Activated T-cell treated with anti-CD3 and anti-CD28 coated beads, Interleukin-2, amount 50 U/mL, for 72 hours (primary cell): ENCODE measurements around the gene TFR2. TPM values are rescaled to one million over a fixed set of nuclear protein-coding genes. Genes with fewer than 3 reads are reported as not detected.
"Not testable (repeated sequence)": the region's sequence is repeated elsewhere in the genome, so short reads cannot be mapped to it uniquely, and the experiment has no call there.

ENCODE experiments used
- ATAC-seq, 2 donors: fragments of 150-1000 bp; cut with Tn5 transposase; replicated peaks in 1 of 2; 2 replicates each; pipeline ENCODE4 v1.10.0; 2021; ENCODE audit warnings: moderate library complexity in 2 of 2, mild to moderate bottlenecking in 1 of 2
- DNase-seq, 2 donors: peaks; one replicate each; pipeline ENCODE4 v3.0.0; 2021 to 2022; ENCODE audit warnings: mixed read lengths in 1 of 2
- H3K27ac Mint-ChIP-seq: one replicate; pipeline ENCODE4 v1.8.0; 2022; ENCODE audit warnings: mild to moderate bottlenecking, moderate library complexity, mixed read lengths
- H3K27me3 Mint-ChIP-seq: one replicate; pipeline ENCODE4 v1.8.0; 2022; ENCODE audit warnings: low read depth, mixed read lengths
- H3K36me3 Mint-ChIP-seq, 2 donors: one replicate each; pipeline ENCODE4 v1.8.0; 2022; ENCODE audit warnings: mixed read lengths in 2 of 2, mild to moderate bottlenecking in 1 of 2; ENCODE audit not compliant: insufficient read depth in 2 of 2
- H3K4me1 Mint-ChIP-seq: one replicate; pipeline ENCODE4 v1.8.0; 2022; ENCODE audit warnings: low read depth, mixed read lengths
- H3K4me3 Mint-ChIP-seq, 2 donors: one replicate each; pipeline ENCODE4 v1.8.0; 2022; ENCODE audit warnings: mild to moderate bottlenecking in 2 of 2, mixed read lengths in 2 of 2, moderate library complexity in 2 of 2
- H3K9me3 Mint-ChIP-seq, 2 donors: one replicate each; pipeline ENCODE4 v1.8.0; 2022; ENCODE audit warnings: mixed read lengths in 2 of 2
- total RNA-seq, 2 donors: library from RNA; stranded (reverse); gene quantifications; one replicate each; pipeline ENCODE4 v1.2.3, GENCODE V29; 2022

Gene TFR2
- total RNA-seq, 2 donors from 2014 or later, result 4.7 to 5.8 TPM

- H3K27me3 Mint-ChIP-seq, result no peaks in the 10 kb centered on the region
- DNase-seq, result peak; percentile 48 to 49
- H3K4me3 Mint-ChIP-seq, result peak overlapping the region; percentile 97
- peaks cover 5 to 12% of the 10 kb centered on the region in 2 donors for H3K36me3 Mint-ChIP-seq
- no peaks in the 10 kb centered on the region for H3K9me3 Mint-ChIP-seq
- ATAC-seq, result no peak
- H3K4me1 Mint-ChIP-seq, result peaks cover 26% of the 10 kb centered on the region
- H3K27ac Mint-ChIP-seq, result no peak overlapping the region
Measured at GRCh38 chr7:100675105-100675451, 33.7 kb upstream of the TFR2 start.

GRCh38 chr7:100674411-100675104 is 33.2 kb upstream of the TFR2 start:
- Mint-ChIP-seq H3K4me1 (peaks cover 26% of the 10 kb centered on the region), H3K36me3 (peaks cover 5 to 10% of the 10 kb centered on the region in 2 donors), H3K9me3 (no peaks in the 10 kb centered on the region), H3K27ac (peak overlapping the region; percentile 95), H3K4me3 (peak overlapping the region; percentile 97), H3K27me3 (no peaks in the 10 kb centered on the region)
- DNase-seq, result peak; percentile 34 to 46
- no peak for ATAC-seq

- Mint-ChIP-seq H3K4me3 (peak overlapping the region; percentile 97), H3K36me3 (peaks cover 5 to 7% of the 10 kb centered on the region in 2 donors), H3K27ac (peak overlapping the region; percentile 95), H3K9me3 (no peaks in the 10 kb centered on the region), H3K27me3 (no peaks in the 10 kb centered on the region), H3K4me1 (peaks cover 22% of the 10 kb centered on the region)
- ATAC-seq (peak in 1 of 2 donors; percentile 0), DNase-seq (peak in 1 of 2 donors; percentile 42)
Measured at GRCh38 chr7:100673942-100674410, 32.6 kb upstream of the TFR2 start.

DNA sequence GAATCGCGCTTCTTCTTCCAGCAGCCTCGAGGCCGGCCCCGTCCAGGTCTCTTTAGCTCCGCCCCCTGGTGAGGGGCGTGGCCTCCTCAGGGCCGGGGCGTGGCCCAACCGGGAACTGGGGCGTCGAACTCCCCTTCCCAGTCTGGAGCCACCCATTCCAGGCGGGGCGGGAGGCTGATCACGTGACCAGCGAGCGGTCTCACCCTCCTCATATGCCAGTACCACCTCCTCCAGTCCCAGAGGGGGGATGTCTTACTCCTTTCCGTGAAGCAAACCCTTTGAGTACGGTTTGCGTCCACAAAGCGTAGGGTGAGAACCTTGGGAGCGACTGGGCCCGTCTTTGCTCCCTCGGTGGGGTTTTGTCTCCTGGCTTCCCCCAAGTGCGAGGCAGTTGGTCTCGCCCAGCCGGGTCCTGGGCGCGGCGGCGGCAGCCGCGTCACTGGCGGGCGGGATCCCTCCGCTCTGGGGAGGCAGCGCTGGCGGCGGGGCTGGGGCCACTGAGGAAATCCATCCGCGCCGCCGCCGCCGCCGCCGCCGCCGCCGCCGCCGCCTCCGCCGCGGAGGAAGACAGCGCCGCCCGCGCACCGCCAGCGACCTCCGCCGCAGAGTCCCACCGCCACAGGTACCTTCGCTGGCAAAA is 32.1 kb upstream of the TFR2 start, which contains the start of gene GNB2:
GNB2 (plus strand) TSS at position 439 of the 640 bp plus-strand sequence. CDS start 2,526 bp downstream, outside the sequence.
- Mint-ChIP-seq H3K4me1 (peaks cover 20% of the 10 kb centered on the region), H3K27me3 (no peaks in the 10 kb centered on the region), H3K27ac (peak within 1 kb of the TSS; percentile 95), H3K9me3 (no peaks in the 10 kb centered on the region), H3K36me3 (peaks cover 5% of the 10 kb centered on the region in 2 donors), H3K4me3 (peak within 1 kb of the TSS; percentile 97)
- peak; percentile 99 to 100 for DNase-seq
- ATAC-seq, result peak; percentile 77 to 78

DNA sequence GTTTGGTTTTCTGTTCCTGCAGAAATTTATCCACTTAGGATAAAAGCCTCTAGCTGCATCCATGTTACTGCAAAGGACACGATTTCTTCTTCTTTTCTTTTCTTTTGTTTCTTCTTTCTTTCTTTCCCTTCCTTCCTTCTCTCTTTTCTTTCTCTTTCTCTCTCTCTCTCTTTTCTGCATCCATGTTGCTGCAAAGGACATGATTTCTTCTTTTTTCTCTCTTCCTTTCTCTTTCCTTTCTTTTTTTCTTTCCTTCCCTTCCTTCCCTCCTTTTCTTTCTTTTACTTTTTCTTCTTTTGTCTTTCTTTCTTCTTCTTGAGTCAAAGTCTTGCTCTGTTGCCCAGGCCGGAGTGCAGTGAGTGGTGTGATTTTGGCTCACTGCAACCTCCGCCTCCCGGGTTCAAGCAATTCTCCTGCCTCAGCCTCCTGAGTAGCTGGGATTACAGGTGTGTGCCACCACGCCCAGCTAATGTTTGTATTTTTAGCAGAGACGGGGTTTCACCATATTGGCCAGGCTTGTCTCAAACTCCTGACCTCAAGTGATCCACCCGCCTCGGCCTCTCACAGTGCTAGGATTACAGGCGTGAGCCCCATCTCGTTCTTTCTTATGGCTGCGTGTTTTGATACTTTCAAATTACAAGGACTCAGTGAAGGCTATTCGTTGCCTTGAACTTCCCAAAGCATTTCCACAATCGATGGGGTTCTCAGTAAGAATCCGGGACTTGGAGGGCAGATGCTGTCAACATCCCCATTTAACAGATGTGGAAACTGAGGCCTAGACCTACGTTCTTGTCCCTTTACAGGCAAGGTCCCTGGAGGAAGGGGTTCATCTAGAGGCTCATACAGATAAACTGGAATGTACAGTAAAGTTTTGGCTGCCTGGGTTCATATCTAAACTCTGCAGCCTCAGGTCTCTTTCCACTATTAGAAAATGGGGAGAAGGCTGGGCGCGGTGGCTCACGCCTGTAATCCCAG is 30.3 kb upstream of the TFR2 start:
- DNase-seq, result no peak
- Mint-ChIP-seq H3K4me1 (peaks cover 13% of the 10 kb centered on the region), H3K9me3 (no peaks in the 10 kb centered on the region), H3K4me3 (peak overlapping the region in 1 of 2 donors; percentile 97), H3K36me3 (peaks cover 2 to 3% of the 10 kb centered on the region in 2 donors), H3K27me3 (no peaks in the 10 kb centered on the region), H3K27ac (no peak overlapping the region)
- no peak for ATAC-seq

GRCh38 chr7:100670074-100670473 is 28.7 kb upstream of the TFR2 start:
- no peak for ATAC-seq
- no peak for DNase-seq
- H3K27ac Mint-ChIP-seq, result no peak overlapping the region
- H3K4me1 Mint-ChIP-seq, result peaks cover 9% of the 10 kb centered on the region
- H3K4me3 Mint-ChIP-seq, result no peak overlapping the region
- no peaks in the 10 kb centered on the region for H3K9me3 Mint-ChIP-seq
- H3K27me3 Mint-ChIP-seq, result no peaks in the 10 kb centered on the region
- H3K36me3 Mint-ChIP-seq, result peaks cover 0 to 3% of the 10 kb centered on the region in 2 donors

- not testable (repeated sequence) for H3K9me3 Mint-ChIP-seq, H3K4me3 Mint-ChIP-seq, H3K4me1 Mint-ChIP-seq, H3K27me3 Mint-ChIP-seq, H3K27ac Mint-ChIP-seq, ATAC-seq, H3K36me3 Mint-ChIP-seq, DNase-seq
Measured at GRCh38 chr7:100669106-100669505, 27.8 kb upstream of the TFR2 start.

- Mint-ChIP-seq H3K9me3 (no peaks in the 10 kb centered on the region), H3K4me3 (no peak overlapping the region), H3K4me1 (peaks cover 8% of the 10 kb centered on the region), H3K27me3 (no peaks in the 10 kb centered on the region), H3K36me3 (no peaks in the 10 kb centered on the region), H3K27ac (no peak overlapping the region)
- ATAC-seq (no peak), DNase-seq (no peak)
Measured at GRCh38 chr7:100668069-100668449, 26.7 kb upstream of the TFR2 start.

- Mint-ChIP-seq H3K27ac (no peak overlapping the region), H3K36me3 (no peaks in the 10 kb centered on the region), H3K9me3 (no peaks in the 10 kb centered on the region), H3K27me3 (no peaks in the 10 kb centered on the region), H3K4me3 (no peak overlapping the region), H3K4me1 (peaks cover 2% of the 10 kb centered on the region)
- ATAC-seq (no peak), DNase-seq (no peak)
Measured at GRCh38 chr7:100667331-100668068, 26.1 kb upstream of the TFR2 start.

- DNase-seq (no peak), ATAC-seq (no peak)
- no peaks in the 10 kb centered on the region for H3K4me1 Mint-ChIP-seq
- no peak overlapping the region for H3K4me3 Mint-ChIP-seq
- H3K27ac Mint-ChIP-seq, result no peak overlapping the region
- no peaks in the 10 kb centered on the region for H3K27me3 Mint-ChIP-seq
- no peaks in the 10 kb centered on the region for H3K9me3 Mint-ChIP-seq
- no peaks in the 10 kb centered on the region for H3K36me3 Mint-ChIP-seq
Measured at GRCh38 chr7:100665168-100665726, 23.9 kb upstream of the TFR2 start.

GRCh38 chr7:100662194-100662776 is 20.9 kb upstream of the TFR2 start:
- H3K36me3 Mint-ChIP-seq, H3K4me3 Mint-ChIP-seq: not testable (repeated sequence)

More at GRCh38 chr7:100662194-100662776, 20.9 kb upstream of the TFR2 start:
- H3K9me3 Mint-ChIP-seq, ATAC-seq, H3K27ac Mint-ChIP-seq, DNase-seq, H3K4me1 Mint-ChIP-seq: not testable (repeated sequence)
- peaks cover 16% of the 10 kb centered on the region for H3K27me3 Mint-ChIP-seq
